22Rv1 (cell line): ENCODE data around the gene GARIN1A.

Experiments used
- CTCF ChIP-seq: fragments of 450-650 bp; IDR thresholded peaks from 2 replicates; pipeline ENCODE4 v1.5.1; 2017; ENCODE audit warnings: mild to moderate bottlenecking
- ZFX ChIP-seq: fragments of 450-650 bp; IDR thresholded peaks from 2 replicates; pipeline ENCODE4 v1.6.1; 2017; ENCODE audit warnings: antibody characterized with exemption, borderline replicate concordance

- no peak for TF ChIP-seq CTCF
- TF ChIP-seq ZFX: no peak
These were observed 10.6 kb upstream of the GARIN1A start for GRCh38 chr7:128661446-128661845.
